Panc1 (cell line): ENCODE measurements around the gene HAUS5. TPM values are rescaled to one million over a fixed set of nuclear protein-coding genes. Genes with fewer than 3 reads are reported as not detected.

ENCODE experiments used
- ATAC-seq: fragments of 200-7000 bp; cut with Tn5 transposase; 2 replicates; pipeline ENCODE4 v1.9.1; 2020; ENCODE audit warnings: mild to moderate bottlenecking, moderate library complexity
- BruUV-seq: library from RNA; stranded (reverse); fragments of 400-500 nt; replicated peaks from 2 replicates; lab custom pipeline; 2021; lab: Mats Ljungman, UMichigan
- CTCF ChIA-PET: fragments of 300-600 bp; sonication (Branson Sonifier 250); formaldehyde crosslinking; loops from one replicate; lab custom pipeline; 2022; ENCODE audit warnings: antibody characterized with exemption; lab: Charles Lee
- POLR2A ChIA-PET: fragments of 300-600 bp; sonication (Branson Sonifier 250); formaldehyde crosslinking; loops from one replicate; lab custom pipeline; 2022; ENCODE audit warnings: antibody characterized with exemption; lab: Charles Lee
- DNase-seq: peaks from one replicate; pipeline ENCODE4 v3.0.0-alpha.2; 2010; ENCODE audit warnings: low read depth, low spot score
- H3K27ac ChIP-seq: 2 replicates; pipeline ENCODE4 v1.5.1; 2011; ENCODE audit warnings: mild to moderate bottlenecking, low read length, inconsistent platforms
- H3K27me3 ChIP-seq: fragments of 200-500 bp; sonication (Bioruptor generic); 2 replicates; pipeline ENCODE4 v1.6.0; 2014; ENCODE audit warnings: low read length, inconsistent platforms; ENCODE audit not compliant: control insufficient read depth, insufficient read depth
- H3K36me3 ChIP-seq: fragments of 200-500 bp; sonication (Bioruptor generic); 2 replicates; pipeline ENCODE4 v1.5.1; 2014; ENCODE audit warnings: inconsistent platforms, mild to moderate bottlenecking, low read length, moderate library complexity; ENCODE audit not compliant: control insufficient read depth, insufficient read depth
- H3K4me1 ChIP-seq: 2 replicates; pipeline ENCODE4 v1.5.1; 2011; ENCODE audit warnings: inconsistent platforms, mild to moderate bottlenecking, low read length, moderate library complexity; ENCODE audit not compliant: control insufficient read depth, insufficient read depth
- H3K4me3 ChIP-seq, 2 experiments: 2 replicates each; pipeline ENCODE4 v1.5.1; 2011 to 2012; ENCODE audit warnings: low read depth in 2 of 2, low read length in 2 of 2, mild to moderate bottlenecking in 2 of 2, inconsistent platforms in 1 of 2, moderate library complexity in 1 of 2
- H3K9me3 ChIP-seq: fragments of 200-500 bp; sonication (Bioruptor generic); 2 replicates; pipeline ENCODE4 v1.5.1; 2014; ENCODE audit warnings: low read depth, mild to moderate bottlenecking, inconsistent platforms, low read length, moderate library complexity; ENCODE audit not compliant: control insufficient read depth, insufficient read depth
- CTCF ChIP-seq: fragments of 450-650 bp; IDR thresholded peaks from 2 replicates; pipeline ENCODE4 v1.5.1; 2017; ENCODE audit warnings: mild to moderate bottlenecking
- POLR2AphosphoS5 ChIP-seq: IDR thresholded peaks from 2 replicates; pipeline ENCODE4 v1.6.1; 2012; ENCODE audit warnings: mild to moderate bottlenecking, low read depth, low read length, moderate library complexity
- REST ChIP-seq, 2 experiments: IDR thresholded peaks; 2 replicates each; pipeline ENCODE4 v1.6.1; 2011 to 2012; ENCODE audit warnings: low read depth in 2 of 2, control low read depth in 1 of 2, low read length in 1 of 2, mild to moderate bottlenecking in 1 of 2, moderate library complexity in 1 of 2; ENCODE audit not compliant: insufficient read depth in 1 of 2
- SIN3A ChIP-seq: IDR thresholded peaks from 2 replicates; pipeline ENCODE4 v1.6.1; 2012; ENCODE audit warnings: low read depth, mild to moderate bottlenecking, low read length, moderate library complexity, borderline replicate concordance; ENCODE audit not compliant: insufficient read depth
- TCF7L2 ChIP-seq: IDR thresholded peaks from 2 replicates; pipeline ENCODE4 v1.6.1; 2011; ENCODE audit warnings: mild to moderate bottlenecking, low read depth, low read length, inconsistent platforms
- in situ Hi-C: cut with HindIII; loops from 2 replicates; pipeline ENCODE4 v1.10.0; 2016; ENCODE audit warnings: low sequenced_read_pairs, low pct_unique_long_range_greater_than_20kb
- intact Hi-C: fragments of 100-400 bp; cut with micrococcal nuclease; formaldehyde crosslinking; loops from one replicate; pipeline ENCODE4 v1.10.0; 2022; ENCODE audit not compliant: unreplicated experiment
- total RNA-seq: library from RNA; stranded (reverse); gene quantifications from one replicate; pipeline ENCODE4 v1.2.1, GENCODE V29; 2021; ENCODE audit not compliant: unreplicated experiment

Gene HAUS5
- total RNA-seq, 1 experiment from 2014 or later, result 23.2 TPM

- no peaks in the 10 kb centered on the region for H3K36me3 ChIP-seq
- H3K27ac ChIP-seq, result no peak overlapping the region
- intact Hi-C loops, result no loop called here
- BruUV-seq, result no TSS peak
- CTCF ChIA-PET, result no interaction called here
- H3K4me3 ChIP-seq, result no peak overlapping the region
- H3K4me1 ChIP-seq, result no peaks in the 10 kb centered on the region
- peaks cover 3% of the 10 kb centered on the region; the same call in 1 of the 2 replicates for H3K27me3 ChIP-seq
- DNase-seq (no peak), ATAC-seq (no peak)
- in situ Hi-C loops, result no loop called here
- POLR2A ChIA-PET, result interaction anchor here (0.6 kb wide), 1 partner anchor 255 kb away, joined by 10 read pairs; no protein-coding TSS in a partner anchor
- no peak for TF ChIP-seq REST (IDR thresholded peaks at IDR 0.05; ENCODE audit: insufficient read depth in 1 of 2, low read depth in 2 of 2, low read length in 1 of 2)
- TF ChIP-seq SIN3A, result no peak
- no peak for TF ChIP-seq TCF7L2
- no peak for TF ChIP-seq POLR2AphosphoS5
- no peak for TF ChIP-seq CTCF
- no peaks in the 10 kb centered on the region for H3K9me3 ChIP-seq
These were observed 59.3 kb downstream of the HAUS5 start for GRCh38 chr19:35671818-35672217.

GRCh38 chr19:35673121-35673804 is 60.7 kb downstream of the HAUS5 start:
- peak overlapping the region; percentile 31; the same call in 1 of the 2 replicates for H3K27ac ChIP-seq
- H3K4me3 ChIP-seq, result peak overlapping the region; percentile 53 to 57
- ChIA-PET CTCF (interaction anchor here (0.7 to 1.1 kb wide), 2 partner anchors 16 to 19 kb away, joined by 4 to 6 read pairs; no protein-coding TSS in a partner anchor), POLR2A (interaction anchor here (0.7 to 0.9 kb wide), 2 partner anchors 29 to 30 kb away, joined by 3 to 6 read pairs; no protein-coding TSS in a partner anchor)
- DNase-seq (peak; percentile 20), ATAC-seq (peak; percentile 98)
- no peaks in the 10 kb centered on the region for H3K4me1 ChIP-seq
- no peaks in the 10 kb centered on the region for H3K36me3 ChIP-seq
- TF ChIP-seq CTCF (no peak), SIN3A (no peak), TCF7L2 (no peak)
- peaks cover 3% of the 10 kb centered on the region; the same call in 1 of the 2 replicates for H3K27me3 ChIP-seq
- in situ Hi-C loops (no loop called here), intact Hi-C loops (no loop called here)
- no peaks in the 10 kb centered on the region for H3K9me3 ChIP-seq
- no TSS peak for BruUV-seq

Other genes with a start within 250 kb of the HAUS5 start
- gene GPR42, start 241.7 kb upstream of the HAUS5 start, total RNA-seq, result not detected
- gene FFAR2, start 164.5 kb upstream of the HAUS5 start, total RNA-seq, result not detected
- not detected for gene KRTDAP, start 122.3 kb upstream of the HAUS5 start, total RNA-seq
- 5.6 TPM for gene DMKN, start 99.1 kb upstream of the HAUS5 start, total RNA-seq
- 0.39 TPM for gene SBSN, start 84.4 kb upstream of the HAUS5 start, total RNA-seq
- gene GAPDHS, start 79.3 kb upstream of the HAUS5 start, total RNA-seq, result not detected
- 157 TPM for gene TMEM147, start 67.1 kb upstream of the HAUS5 start, total RNA-seq
- gene ATP4A, start 49.1 kb upstream of the HAUS5 start, total RNA-seq, result not detected
- gene PMIS2, start 26.6 kb upstream of the HAUS5 start, total RNA-seq, result not detected
- gene RBM42, start 16.3 kb downstream of the HAUS5 start, total RNA-seq, result 180 TPM
- 2.8 TPM for gene ETV2, start 29.0 kb downstream of the HAUS5 start, total RNA-seq
- 835 TPM for gene COX6B1, start 35.6 kb downstream of the HAUS5 start, total RNA-seq
- gene UPK1A, start 53.8 kb downstream of the HAUS5 start, total RNA-seq, result 0.67 TPM
- not detected for gene ZBTB32, start 91.8 kb downstream of the HAUS5 start, total RNA-seq
- gene KMT2B, start 105.3 kb downstream of the HAUS5 start, total RNA-seq, result 68.8 TPM
- gene IGFLR1, start 129.7 kb downstream of the HAUS5 start, total RNA-seq, result 12.5 TPM
- gene U2AF1L4, start 132.7 kb downstream of the HAUS5 start, total RNA-seq, result 29.8 TPM
- gene PSENEN, start 132.9 kb downstream of the HAUS5 start, total RNA-seq, result 169 TPM
- gene LIN37, start 135.8 kb downstream of the HAUS5 start, total RNA-seq, result 23.5 TPM
- 0.87 TPM for gene HSPB6, start 144.3 kb downstream of the HAUS5 start, total RNA-seq
- gene PROSER3, start 145.4 kb downstream of the HAUS5 start, total RNA-seq, result 63.9 TPM
- 35.8 TPM for gene ARHGAP33, start 162.8 kb downstream of the HAUS5 start, total RNA-seq
- gene PRODH2, start 200.1 kb downstream of the HAUS5 start, total RNA-seq, result not detected
- 0.67 TPM for gene NPHS1, start 239.8 kb downstream of the HAUS5 start, total RNA-seq
- gene KIRREL2, start 244.2 kb downstream of the HAUS5 start, total RNA-seq, result 5.0 TPM